HepG2 (cell line): ENCODE data around the gene PCA3. TPM values are rescaled to one million over a fixed set of nuclear protein-coding genes. Genes with fewer than 3 reads are reported as not detected.
A peak's percentile ranks its signal among the peaks of the same experiment; 100 is the strongest.

ENCODE experiments used
- ATAC-seq: fragments of 200-7000 bp; cut with Tn5 transposase; 3 replicates; pipeline ENCODE4 v1.9.1; 2020; ENCODE audit warnings: mild to moderate bottlenecking, moderate library complexity
- BruUV-seq: library from RNA; stranded (reverse); fragments of 400-500 nt; replicated peaks from 2 replicates; lab custom pipeline; 2021; lab: Mats Ljungman, UMichigan
- CTCF ChIA-PET: fragments of 300-600 bp; formaldehyde crosslinking; extraction: SDS; loops from one replicate; lab custom pipeline; 2021; ENCODE audit warnings: low total read pairs, inconsistent platforms, low intra/inter-chr PET ratio; lab: Yijun Ruan, JAX
- POLR2A ChIA-PET: fragments of 350-600 bp; sonication (Branson Sonifier 250); formaldehyde crosslinking; loops from one replicate; lab custom pipeline; 2020; ENCODE audit warnings: antibody characterized with exemption, inconsistent platforms; lab: Yijun Ruan, JAX
- DNase-seq: peaks from one replicate; pipeline ENCODE4 v3.0.0-alpha.2; 2015; ENCODE audit warnings: low spot score
- FAIRE-seq: peaks from 3 replicates; lab custom pipeline; 2011; peaks lifted over from hg19 to GRCh38; lab: Jason Lieb, UNC
- H2AFZ ChIP-seq: one replicate; pipeline ENCODE4 v1.6.1; 2011; ENCODE audit warnings: low read length, inconsistent platforms
- H3K27ac ChIP-seq: fragments of 300-600 bp; 3 replicates; pipeline ENCODE4 v1.8.0; 2011; ENCODE audit warnings: mixed run types, mild to moderate bottlenecking, mixed read lengths, low read length, inconsistent platforms; ENCODE audit not compliant: insufficient read depth; ENCODE audit errors: extremely low read length
- H3K27me3 ChIP-seq, 2 experiments: fragments of 200-600 bp in 1 of 2; 2 replicates in 1 of 2; 3 replicates in 1 of 2; pipeline versions ENCODE4 v1.6.0 to v1.8.0; 2011; ENCODE audit warnings: low read length in 2 of 2, mild to moderate bottlenecking in 2 of 2, moderate library complexity in 2 of 2, inconsistent platforms in 1 of 2; ENCODE audit not compliant: insufficient read depth in 2 of 2, control insufficient read depth in 1 of 2
- H3K36me3 ChIP-seq, 2 experiments: fragments of 200-600 bp in 1 of 2; replicated peaks in 1 of 2; 2 replicates in 1 of 2; 3 replicates in 1 of 2; pipeline versions ENCODE4 v1.5.1 to v1.8.0; 2011; ENCODE audit warnings: low read length in 2 of 2, inconsistent platforms in 1 of 2; ENCODE audit not compliant: insufficient read depth in 2 of 2, control insufficient read depth in 1 of 2
- H3K4me1 ChIP-seq: 2 replicates; pipeline ENCODE4 v1.5.1; 2012; ENCODE audit warnings: low read length, inconsistent platforms; ENCODE audit not compliant: insufficient read depth
- H3K4me2 ChIP-seq: 2 replicates; pipeline ENCODE4 v1.6.0; 2011; ENCODE audit warnings: low read depth, low read length, inconsistent platforms
- H3K4me3 ChIP-seq, 3 experiments: fragments of 200-600 bp in 1 of 3; sonication (generic), shearing (Covaris generic) in 1 of 3; replicated peaks in 1 of 3; 2 replicates each; pipeline ENCODE4 v1.5.1; 2011 to 2016; ENCODE audit warnings: low read length in 3 of 3, inconsistent platforms in 2 of 3, low read depth in 2 of 3, mild to moderate bottlenecking in 2 of 3, control low read depth in 1 of 3, mixed read lengths in 1 of 3; ENCODE audit not compliant: insufficient read depth in 1 of 3
- H3K79me2 ChIP-seq: one replicate; pipeline ENCODE4 v1.6.1; 2011; ENCODE audit warnings: low read length, inconsistent platforms; ENCODE audit not compliant: insufficient read depth
- H3K9ac ChIP-seq: 2 replicates; pipeline ENCODE4 v1.6.0; 2011; ENCODE audit warnings: mild to moderate bottlenecking, low read depth, low read length, inconsistent platforms; ENCODE audit not compliant: insufficient read depth
- H3K9me3 ChIP-seq: 2 replicates; pipeline ENCODE4 v1.5.1; 2012; ENCODE audit warnings: mild to moderate bottlenecking, low read length
- H4K20me1 ChIP-seq: 2 replicates; pipeline ENCODE4 v1.6.0; 2011; ENCODE audit warnings: inconsistent platforms, mild to moderate bottlenecking, low read length, moderate library complexity; ENCODE audit not compliant: insufficient read depth
- JUND ChIP-seq: sonication (generic); formaldehyde crosslinking; IDR thresholded peaks from 2 replicates; pipeline ENCODE4 v1.8.0; 2022; ENCODE audit warnings: mild to moderate bottlenecking, missing genetic modification reagents
- MNT ChIP-seq: fragments of 450-650 bp; IDR thresholded peaks from 2 replicates; pipeline ENCODE4 v1.6.1; 2016
- REST ChIP-seq, 2 experiments: IDR thresholded peaks; 2 replicates each; pipeline ENCODE4 v1.6.1; 2011 to 2012; ENCODE audit warnings: low read length in 2 of 2, borderline replicate concordance in 1 of 2, low read depth in 1 of 2, mild to moderate bottlenecking in 1 of 2, moderate library complexity in 1 of 2
- TRIM24 ChIP-seq: sonication (generic); formaldehyde crosslinking; IDR thresholded peaks from 2 replicates; pipeline ENCODE4 v1.8.0; 2022; ENCODE audit warnings: mild to moderate bottlenecking, missing genetic modification reagents
- ZNF18 ChIP-seq: sonication (generic); formaldehyde crosslinking; IDR thresholded peaks from 2 replicates; pipeline ENCODE4 v1.8.0; 2022; ENCODE audit warnings: mild to moderate bottlenecking, missing genetic modification reagents; ENCODE audit not compliant: insufficient replicate concordance
- ZNF354B ChIP-seq: sonication (generic); formaldehyde crosslinking; IDR thresholded peaks from 2 replicates; pipeline ENCODE4 v1.8.0; 2022; ENCODE audit warnings: mild to moderate bottlenecking, missing genetic modification reagents
- ZNF572 ChIP-seq: sonication (generic); formaldehyde crosslinking; IDR thresholded peaks from 2 replicates; pipeline ENCODE4 v1.5.1; 2020; ENCODE audit warnings: mild to moderate bottlenecking, missing genetic modification reagents
- WGBS: methylation state at CpG from one replicate; pipeline ENCODE4 v1.1.6; 2017; ENCODE audit warnings: low lambda C conversion rate; 5-methylcytosine and 5-hydroxymethylcytosine counted together
- in situ Hi-C: cut with HindIII; loops from 2 replicates; pipeline ENCODE4 v1.10.0; 2017; ENCODE audit warnings: low pct_unique_long_range_greater_than_20kb; ENCODE audit not compliant: extremely low pct_ligation_motif_present
- intact Hi-C: fragments of 100-400 bp; cut with micrococcal nuclease; formaldehyde crosslinking; loops from one replicate; pipeline ENCODE4 v1.10.0; 2022; ENCODE audit not compliant: unreplicated experiment
- polyA plus RNA-seq, 8 experiments: library from polyadenylated mRNA; depleted of rRNA in 3 of 8; stranded (reverse) in 7 of 8; unstranded in 1 of 8; fragments of >200 nt; fragmentation: Illumina TruSeq in 4 of 8; extraction: Trizol in 4 of 8; gene quantifications; 2 replicates each; pipeline versions ENCODE4 v1.2.1 to v1.2.3, GENCODE V29; 2011 to 2016; ENCODE audit warnings: low read depth in 4 of 8, missing spikeins in 1 of 8, mixed read lengths in 1 of 8; ENCODE audit not compliant: insufficient read depth in 1 of 8
- total RNA-seq, 5 experiments: library from RNA; depleted of rRNA; stranded (reverse); fragments of >200 nt; fragmentation: Illumina TruSeq; extraction: Trizol; gene quantifications; 2 replicates each; pipeline ENCODE4 v1.2.3, GENCODE V29; 2016; ENCODE audit warnings: low read depth in 1 of 5

Gene PCA3
- total and polyA plus RNA-seq, 2 of the 13 experiments (the other 11 are each of a cell fraction or from before 2014, with no cell fraction given), result not detected

GRCh38 chr9:76716085-76716672 is 48.1 kb upstream of the PCA3 start:
- TF ChIP-seq ZNF18 (CRISPR knock-in tag), result no peak
- no peak for TF ChIP-seq TRIM24 (CRISPR knock-in tag)
- no peak for TF ChIP-seq ZNF572
- TF ChIP-seq REST (IDR thresholded peaks at IDR 0.05; ENCODE audit: borderline replicate concordance in 1 of 2, low read depth in 1 of 2, low read length in 2 of 2), result no peak
- TF ChIP-seq JUND, result no peak
- TF ChIP-seq ZNF354B, result no peak
- no peak for TF ChIP-seq MNT
- TF ChIP-seq, all 625 proteins: peak for 0
- H2AFZ ChIP-seq, result peak overlapping the region; percentile 42
- in situ Hi-C loops, result no loop called here
- POLR2A ChIA-PET, result no interaction called here
- CTCF ChIA-PET, result no interaction called here
- DNase-seq (no peak), FAIRE-seq (no peak), ATAC-seq (no peak)
- no peaks in the 10 kb centered on the region for H3K4me1 ChIP-seq
- no TSS peak for BruUV-seq
- no peaks in the 10 kb centered on the region for H4K20me1 ChIP-seq
- H3K4me3 ChIP-seq, result no peak overlapping the region
- WGBS, result 33% methylated on average over 7 of the region's 7 CpGs
- no peaks in the 10 kb centered on the region for H3K36me3 ChIP-seq
- intact Hi-C loops, result no loop called here
- H3K4me2 ChIP-seq, result no peak overlapping the region
- H3K9me3 ChIP-seq, result no peaks in the 10 kb centered on the region
- no peak overlapping the region for H3K27ac ChIP-seq
- H3K27me3 ChIP-seq, result peaks cover 0 to 11% of the 10 kb centered on the region in 2 experiments; a peak in 1 of 5 replicates
- H3K9ac ChIP-seq, result no peak overlapping the region
- no peaks in the 10 kb centered on the region for H3K79me2 ChIP-seq
